HCT116 (cell line): ENCODE data around the gene SDK1. TPM values are rescaled to one million over a fixed set of nuclear protein-coding genes. Genes with fewer than 3 reads are reported as not detected.

Source experiments
- ATAC-seq: fragments of 200-7000 bp; cut with Tn5 transposase; 2 replicates; pipeline ENCODE4 v1.9.1; 2020; ENCODE audit warnings: mild to moderate bottlenecking, moderate library complexity
- BruUV-seq: library from RNA; stranded (reverse); fragments of 400-500 nt; replicated peaks from 2 replicates; lab custom pipeline; 2021; lab: Mats Ljungman, UMichigan
- CTCF ChIA-PET: fragments of 300-600 bp; sonication (Branson Sonifier 250); formaldehyde crosslinking; loops from one replicate; lab custom pipeline; 2021; ENCODE audit warnings: antibody characterized with exemption; lab: Charles Lee
- POLR2A ChIA-PET: fragments of 300-600, 350-600 bp; sonication (Branson Sonifier 250); formaldehyde crosslinking; loops from one replicate; lab custom pipeline; 2021; ENCODE audit warnings: antibody characterized with exemption; lab: Charles Lee
- RAD21 ChIA-PET, 2 experiments: fragments of 300-600 bp; sonication (Branson Sonifier 250); formaldehyde crosslinking; loops; one replicate each; lab custom pipeline; 2023; ENCODE audit warnings: low total read pairs in 2 of 2; ENCODE audit not compliant: uncharacterized antibody in 2 of 2, unreplicated experiment in 2 of 2, low non-redundant PET in 1 of 2; lab: Charles Lee
- DNase-seq: peaks from one replicate; pipeline ENCODE4 v3.0.0-alpha.2; 2010; ENCODE audit warnings: low read depth, low spot score
- H2AFZ ChIP-seq: fragments of 200-600 bp; shearing (Covaris generic), sonication (generic); 2 replicates; pipeline ENCODE4 v1.6.1; 2017; ENCODE audit warnings: low read depth, mixed run types, mixed read lengths, antibody characterized with exemption, low read length; ENCODE audit not compliant: poor library complexity, severe bottlenecking
- H3K27ac ChIP-seq: 2 replicates; pipeline ENCODE4 v1.5.1; 2012; ENCODE audit warnings: low read depth, low read length
- H3K27me3 ChIP-seq: fragments of 200-600 bp; sonication (generic); 2 replicates; pipeline ENCODE4 v1.6.1; 2016; ENCODE audit warnings: mixed run types, low read length, mixed read lengths; ENCODE audit not compliant: insufficient read depth
- H3K36me3 ChIP-seq, 2 experiments: fragments of 200-500 bp in 1 of 2; fragments of 200-600 bp in 1 of 2; sonication (Bioruptor generic) in 1 of 2; sonication (generic) in 1 of 2; 2 replicates each; pipeline versions ENCODE4 v1.5.1 to v1.6.1; 2014 to 2016; ENCODE audit warnings: low read length in 2 of 2, inconsistent platforms in 1 of 2, mixed read lengths in 1 of 2, mixed run types in 1 of 2; ENCODE audit not compliant: insufficient read depth in 2 of 2, control insufficient read depth in 1 of 2
- H3K4me1 ChIP-seq, 2 experiments: fragments of 200-600 bp in 1 of 2; sonication (generic) in 1 of 2; 2 replicates each; pipeline versions ENCODE4 v1.5.1 to v1.6.1; 2012 to 2017; ENCODE audit warnings: low read length in 2 of 2, inconsistent platforms in 1 of 2, mild to moderate bottlenecking in 1 of 2, mixed read lengths in 1 of 2, mixed run types in 1 of 2, moderate library complexity in 1 of 2; ENCODE audit not compliant: insufficient read depth in 2 of 2, control insufficient read depth in 1 of 2
- H3K4me2 ChIP-seq: fragments of 200-600 bp; sonication (generic); 2 replicates; pipeline ENCODE4 v1.6.1; 2017; ENCODE audit warnings: mixed run types, low read length, mixed read lengths
- H3K4me3 ChIP-seq, 2 experiments: fragments of 200-600 bp in 1 of 2; sonication (generic) in 1 of 2; replicated peaks in 1 of 2; 2 replicates each; pipeline ENCODE4 v1.5.1; 2011 to 2016; ENCODE audit warnings: low read length in 2 of 2, control low read depth in 1 of 2, low read depth in 1 of 2, mild to moderate bottlenecking in 1 of 2, mixed read lengths in 1 of 2, mixed run types in 1 of 2
- H3K79me2 ChIP-seq: fragments of 200-600 bp; sonication (generic); 2 replicates; pipeline ENCODE4 v1.6.1; 2017; ENCODE audit warnings: mild to moderate bottlenecking, mixed run types, low read length, moderate library complexity, mixed read lengths; ENCODE audit not compliant: insufficient read depth
- H3K9ac ChIP-seq: fragments of 200-600 bp; sonication (generic); 2 replicates; pipeline ENCODE4 v1.6.1; 2016; ENCODE audit warnings: low read length, mixed read lengths
- H3K9me2 ChIP-seq: fragments of 200-600 bp; sonication (generic), shearing (Covaris generic); 2 replicates; pipeline ENCODE4 v1.6.1; 2017; ENCODE audit warnings: mixed run types, mild to moderate bottlenecking, moderate library complexity; ENCODE audit not compliant: insufficient read depth
- H3K9me3 ChIP-seq, 2 experiments: fragments of 200-500 bp in 1 of 2; fragments of 200-600 bp in 1 of 2; sonication (Bioruptor generic) in 1 of 2; sonication (generic) in 1 of 2; 2 replicates each; pipeline ENCODE4 v1.6.1; 2014 to 2017; ENCODE audit warnings: low read length in 2 of 2, mixed read lengths in 2 of 2, inconsistent platforms in 1 of 2, low read depth in 1 of 2, mild to moderate bottlenecking in 1 of 2, mixed run types in 1 of 2, moderate library complexity in 1 of 2; ENCODE audit not compliant: control insufficient read depth in 1 of 2, insufficient read depth in 1 of 2
- H4K20me1 ChIP-seq: fragments of 200-600 bp; sonication (generic), shearing (Covaris generic); 2 replicates; pipeline ENCODE4 v1.6.1; 2017; ENCODE audit warnings: mixed run types, mild to moderate bottlenecking, moderate library complexity; ENCODE audit not compliant: insufficient read depth
- CBX3 ChIP-seq: IDR thresholded peaks from 2 replicates; pipeline ENCODE4 v1.6.1; 2012; ENCODE audit warnings: low read depth
- CEBPB ChIP-seq: IDR thresholded peaks from 2 replicates; pipeline ENCODE4 v1.6.1; 2012; ENCODE audit warnings: low read depth
- ELF1 ChIP-seq: IDR thresholded peaks from 2 replicates; pipeline ENCODE4 v1.6.1; 2012; ENCODE audit warnings: low read depth, borderline replicate concordance
- EZH2 ChIP-seq: fragments of 200-600 bp; sonication (generic); IDR thresholded peaks from 2 replicates; pipeline ENCODE4 v1.6.1; 2017; ENCODE audit warnings: antibody characterized with exemption, mixed run types
- JUND ChIP-seq: IDR thresholded peaks from 2 replicates; pipeline ENCODE4 v1.6.1; 2012
- POLR2A ChIP-seq: IDR thresholded peaks from 2 replicates; pipeline ENCODE4 v1.7.0; 2011; ENCODE audit warnings: borderline replicate concordance; ENCODE audit not compliant: insufficient read depth, insufficient read length; ENCODE audit errors: extremely low read depth
- POLR2AphosphoS5 ChIP-seq: IDR thresholded peaks from 2 replicates; pipeline ENCODE4 v1.6.1; 2011; ENCODE audit warnings: mild to moderate bottlenecking, low read depth, low read length, moderate library complexity
- RAD21 ChIP-seq: IDR thresholded peaks from 2 replicates; pipeline ENCODE4 v1.6.1; 2012; ENCODE audit warnings: low read depth, mild to moderate bottlenecking
- SIN3A ChIP-seq: IDR thresholded peaks from 2 replicates; pipeline ENCODE4 v1.6.1; 2012; ENCODE audit warnings: low read depth
- SP1 ChIP-seq: IDR thresholded peaks from 2 replicates; pipeline ENCODE4 v1.6.1; 2012; ENCODE audit warnings: low read depth
- SRF ChIP-seq: IDR thresholded peaks from 2 replicates; pipeline ENCODE4 v1.6.1; 2012; ENCODE audit warnings: low read depth
- TCF7L2 ChIP-seq: IDR thresholded peaks from 2 replicates; pipeline ENCODE4 v1.7.0; 2011; ENCODE audit warnings: borderline replicate concordance, inconsistent platforms; ENCODE audit not compliant: insufficient read depth, insufficient read length; ENCODE audit errors: extremely low read depth
- YY1 ChIP-seq: IDR thresholded peaks from 2 replicates; pipeline ENCODE4 v1.6.1; 2011; ENCODE audit warnings: low read length, low read depth, moderate library complexity, mild to moderate bottlenecking; ENCODE audit not compliant: insufficient replicate concordance; ENCODE audit errors: extremely low read depth
- ZNF274 ChIP-seq: fragments of 200-500 bp; sonication (Bioruptor generic); IDR thresholded peaks from 2 replicates; pipeline ENCODE4 v1.6.1; 2014; ENCODE audit warnings: mild to moderate bottlenecking, low read depth, low read length, inconsistent platforms
- intact Hi-C: fragments of 100-400 bp; cut with micrococcal nuclease; formaldehyde crosslinking; loops from 2 replicates; pipeline ENCODE4 v1.10.0; 2022
- total RNA-seq: library from RNA; stranded (reverse); gene quantifications from one replicate; pipeline ENCODE4 v1.2.1, GENCODE V29; 2021; ENCODE audit not compliant: unreplicated experiment
- TF ChIP-seq, protein P1 (sequence below), 3 experiments: fragments of 200-600 bp in 1 of 3; sonication (generic) in 1 of 3; IDR thresholded peaks in 2 of 3; conservative IDR thresholded peaks in 1 of 3; 2 replicates each; pipeline ENCODE4 v1.5.1; 2012 to 2017; ENCODE audit warnings: low read depth in 2 of 3, low read length in 2 of 3, antibody characterized with exemption in 1 of 3, borderline replicate concordance in 1 of 3, control low read depth in 1 of 3, mild to moderate bottlenecking in 1 of 3, mixed read lengths in 1 of 3, mixed run types in 1 of 3, moderate library complexity in 1 of 3; ENCODE audit not compliant: insufficient read depth in 1 of 3
- TF ChIP-seq, protein P2 (sequence below): IDR thresholded peaks from 2 replicates; pipeline ENCODE4 v1.6.1; 2012
- TF ChIP-seq, protein P3 (sequence below): IDR thresholded peaks from 2 replicates; pipeline ENCODE4 v1.6.1; 2011; ENCODE audit warnings: mild to moderate bottlenecking, low read length, moderate library complexity; ENCODE audit not compliant: insufficient replicate concordance; ENCODE audit errors: extremely low read depth
- TF ChIP-seq, protein P4 (sequence below): IDR thresholded peaks from 2 replicates; pipeline ENCODE4 v1.6.1; 2012

The SDK1 gene
- total RNA-seq, 1 experiment from 2014 or later, result 0.05 TPM

DNA sequence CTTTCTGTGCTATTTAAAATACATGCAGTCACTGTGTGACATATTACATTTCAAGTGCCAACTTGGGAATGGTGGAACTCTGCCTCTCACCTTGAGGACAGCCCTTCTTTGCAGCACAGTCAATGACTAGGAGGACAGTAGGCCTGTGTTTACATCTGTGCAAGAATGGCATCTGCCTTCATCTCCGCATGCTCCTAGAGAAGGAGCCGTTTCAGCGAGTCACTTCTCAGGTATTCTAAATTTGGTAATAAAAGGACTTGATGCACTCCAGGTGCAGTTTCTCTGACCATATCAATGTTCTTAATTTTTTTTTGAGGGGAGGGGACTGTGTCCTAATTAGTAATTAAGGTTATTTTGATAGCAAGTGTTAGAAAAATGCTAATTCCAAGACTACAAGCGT is 128.9 kb downstream of the SDK1 start:
- Histone ChIP-seq H3K79me2 (no peaks in the 10 kb centered on the region), H3K36me3 (no peaks in the 10 kb centered on the region), H2AFZ (no peak overlapping the region), H3K27ac (no peak overlapping the region), H3K4me2 (no peak overlapping the region), H3K9me2 (peaks cover 3% of the 10 kb centered on the region; the same call in 1 of the 2 replicates), H3K4me3 (no peak overlapping the region), H3K9me3 (no peaks in the 10 kb centered on the region), H3K4me1 (no peaks in the 10 kb centered on the region), H4K20me1 (no peaks in the 10 kb centered on the region), H3K9ac (no peak overlapping the region), H3K27me3 (peaks cover 16% of the 10 kb centered on the region)
- ChIA-PET POLR2A (no interaction called here), CTCF (no interaction called here), RAD21 (no interaction called here)
- no peak for DNase-seq
- TF ChIP-seq SRF, result no peak
- TF ChIP-seq, protein P1, sequence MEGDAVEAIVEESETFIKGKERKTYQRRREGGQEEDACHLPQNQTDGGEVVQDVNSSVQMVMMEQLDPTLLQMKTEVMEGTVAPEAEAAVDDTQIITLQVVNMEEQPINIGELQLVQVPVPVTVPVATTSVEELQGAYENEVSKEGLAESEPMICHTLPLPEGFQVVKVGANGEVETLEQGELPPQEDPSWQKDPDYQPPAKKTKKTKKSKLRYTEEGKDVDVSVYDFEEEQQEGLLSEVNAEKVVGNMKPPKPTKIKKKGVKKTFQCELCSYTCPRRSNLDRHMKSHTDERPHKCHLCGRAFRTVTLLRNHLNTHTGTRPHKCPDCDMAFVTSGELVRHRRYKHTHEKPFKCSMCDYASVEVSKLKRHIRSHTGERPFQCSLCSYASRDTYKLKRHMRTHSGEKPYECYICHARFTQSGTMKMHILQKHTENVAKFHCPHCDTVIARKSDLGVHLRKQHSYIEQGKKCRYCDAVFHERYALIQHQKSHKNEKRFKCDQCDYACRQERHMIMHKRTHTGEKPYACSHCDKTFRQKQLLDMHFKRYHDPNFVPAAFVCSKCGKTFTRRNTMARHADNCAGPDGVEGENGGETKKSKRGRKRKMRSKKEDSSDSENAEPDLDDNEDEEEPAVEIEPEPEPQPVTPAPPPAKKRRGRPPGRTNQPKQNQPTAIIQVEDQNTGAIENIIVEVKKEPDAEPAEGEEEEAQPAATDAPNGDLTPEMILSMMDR (IDR thresholded peaks at IDR 0.05 in 2 of 3, conservative IDR thresholded peaks at IDR 0.05 in 1 of 3; ENCODE audit: borderline replicate concordance in 1 of 3, insufficient read depth in 1 of 3, low read depth in 2 of 3, low read length in 2 of 3), result no peak
- no peak for TF ChIP-seq TCF7L2
- no peak for TF ChIP-seq CEBPB
- TF ChIP-seq POLR2A, result no peak
- TF ChIP-seq, protein P2, sequence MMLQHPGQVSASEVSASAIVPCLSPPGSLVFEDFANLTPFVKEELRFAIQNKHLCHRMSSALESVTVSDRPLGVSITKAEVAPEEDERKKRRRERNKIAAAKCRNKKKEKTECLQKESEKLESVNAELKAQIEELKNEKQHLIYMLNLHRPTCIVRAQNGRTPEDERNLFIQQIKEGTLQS, result no peak
- TF ChIP-seq YY1, result no peak
- TF ChIP-seq, protein P3, sequence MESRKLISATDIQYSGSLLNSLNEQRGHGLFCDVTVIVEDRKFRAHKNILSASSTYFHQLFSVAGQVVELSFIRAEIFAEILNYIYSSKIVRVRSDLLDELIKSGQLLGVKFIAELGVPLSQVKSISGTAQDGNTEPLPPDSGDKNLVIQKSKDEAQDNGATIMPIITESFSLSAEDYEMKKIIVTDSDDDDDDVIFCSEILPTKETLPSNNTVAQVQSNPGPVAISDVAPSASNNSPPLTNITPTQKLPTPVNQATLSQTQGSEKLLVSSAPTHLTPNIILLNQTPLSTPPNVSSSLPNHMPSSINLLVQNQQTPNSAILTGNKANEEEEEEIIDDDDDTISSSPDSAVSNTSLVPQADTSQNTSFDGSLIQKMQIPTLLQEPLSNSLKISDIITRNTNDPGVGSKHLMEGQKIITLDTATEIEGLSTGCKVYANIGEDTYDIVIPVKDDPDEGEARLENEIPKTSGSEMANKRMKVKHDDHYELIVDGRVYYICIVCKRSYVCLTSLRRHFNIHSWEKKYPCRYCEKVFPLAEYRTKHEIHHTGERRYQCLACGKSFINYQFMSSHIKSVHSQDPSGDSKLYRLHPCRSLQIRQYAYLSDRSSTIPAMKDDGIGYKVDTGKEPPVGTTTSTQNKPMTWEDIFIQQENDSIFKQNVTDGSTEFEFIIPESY, result no peak
- no peak for TF ChIP-seq RAD21
- no peak for TF ChIP-seq JUND
- no peak for TF ChIP-seq CBX3
- no peak for TF ChIP-seq SIN3A
- TF ChIP-seq, protein P4, sequence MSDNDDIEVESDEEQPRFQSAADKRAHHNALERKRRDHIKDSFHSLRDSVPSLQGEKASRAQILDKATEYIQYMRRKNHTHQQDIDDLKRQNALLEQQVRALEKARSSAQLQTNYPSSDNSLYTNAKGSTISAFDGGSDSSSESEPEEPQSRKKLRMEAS, result no peak
- no peak for TF ChIP-seq POLR2AphosphoS5
- TF ChIP-seq ZNF274, result no peak
- no peak for TF ChIP-seq ELF1
- no peak for TF ChIP-seq EZH2
- no peak for TF ChIP-seq SP1
- no TSS peak for BruUV-seq
- intact Hi-C loops, result no loop called here
- no peak for ATAC-seq
